HCT116 (cell line): Measurements from ENCODE around the gene ORAI1. TPM values are rescaled to one million over a fixed set of nuclear protein-coding genes. Genes with fewer than 3 reads are reported as not detected.
"Not testable (repeated sequence)": the region's sequence is repeated elsewhere in the genome, so short reads cannot be mapped to it uniquely, and the experiment has no call there.

ENCODE experiments used
- ATAC-seq: fragments of 200-7000 bp; cut with Tn5 transposase; 2 replicates; pipeline ENCODE4 v1.9.1; 2020; ENCODE audit warnings: mild to moderate bottlenecking, moderate library complexity
- BruUV-seq: library from RNA; stranded (reverse); fragments of 400-500 nt; replicated peaks from 2 replicates; lab custom pipeline; 2021; lab: Mats Ljungman, UMichigan
- CTCF ChIA-PET: fragments of 300-600 bp; sonication (Branson Sonifier 250); formaldehyde crosslinking; loops from one replicate; lab custom pipeline; 2021; ENCODE audit warnings: antibody characterized with exemption; lab: Charles Lee
- POLR2A ChIA-PET: fragments of 300-600, 350-600 bp; sonication (Branson Sonifier 250); formaldehyde crosslinking; loops from one replicate; lab custom pipeline; 2021; ENCODE audit warnings: antibody characterized with exemption; lab: Charles Lee
- RAD21 ChIA-PET, 2 experiments: fragments of 300-600 bp; sonication (Branson Sonifier 250); formaldehyde crosslinking; loops; one replicate each; lab custom pipeline; 2023; ENCODE audit warnings: low total read pairs in 2 of 2; ENCODE audit not compliant: uncharacterized antibody in 2 of 2, unreplicated experiment in 2 of 2, low non-redundant PET in 1 of 2; lab: Charles Lee
- DNase-seq: peaks from one replicate; pipeline ENCODE4 v3.0.0-alpha.2; 2010; ENCODE audit warnings: low read depth, low spot score
- H2AFZ ChIP-seq: fragments of 200-600 bp; shearing (Covaris generic), sonication (generic); 2 replicates; pipeline ENCODE4 v1.6.1; 2017; ENCODE audit warnings: low read depth, mixed run types, mixed read lengths, antibody characterized with exemption, low read length; ENCODE audit not compliant: poor library complexity, severe bottlenecking
- H3K27ac ChIP-seq: 2 replicates; pipeline ENCODE4 v1.5.1; 2012; ENCODE audit warnings: low read depth, low read length
- H3K27me3 ChIP-seq: fragments of 200-600 bp; sonication (generic); 2 replicates; pipeline ENCODE4 v1.6.1; 2016; ENCODE audit warnings: mixed run types, low read length, mixed read lengths; ENCODE audit not compliant: insufficient read depth
- H3K36me3 ChIP-seq, 2 experiments: fragments of 200-500 bp in 1 of 2; fragments of 200-600 bp in 1 of 2; sonication (Bioruptor generic) in 1 of 2; sonication (generic) in 1 of 2; 2 replicates each; pipeline versions ENCODE4 v1.5.1 to v1.6.1; 2014 to 2016; ENCODE audit warnings: low read length in 2 of 2, inconsistent platforms in 1 of 2, mixed read lengths in 1 of 2, mixed run types in 1 of 2; ENCODE audit not compliant: insufficient read depth in 2 of 2, control insufficient read depth in 1 of 2
- H3K4me1 ChIP-seq, 2 experiments: fragments of 200-600 bp in 1 of 2; sonication (generic) in 1 of 2; 2 replicates each; pipeline versions ENCODE4 v1.5.1 to v1.6.1; 2012 to 2017; ENCODE audit warnings: low read length in 2 of 2, inconsistent platforms in 1 of 2, mild to moderate bottlenecking in 1 of 2, mixed read lengths in 1 of 2, mixed run types in 1 of 2, moderate library complexity in 1 of 2; ENCODE audit not compliant: insufficient read depth in 2 of 2, control insufficient read depth in 1 of 2
- H3K4me2 ChIP-seq: fragments of 200-600 bp; sonication (generic); 2 replicates; pipeline ENCODE4 v1.6.1; 2017; ENCODE audit warnings: mixed run types, low read length, mixed read lengths
- H3K4me3 ChIP-seq, 2 experiments: fragments of 200-600 bp in 1 of 2; sonication (generic) in 1 of 2; replicated peaks in 1 of 2; 2 replicates each; pipeline ENCODE4 v1.5.1; 2011 to 2016; ENCODE audit warnings: low read length in 2 of 2, control low read depth in 1 of 2, low read depth in 1 of 2, mild to moderate bottlenecking in 1 of 2, mixed read lengths in 1 of 2, mixed run types in 1 of 2
- H3K79me2 ChIP-seq: fragments of 200-600 bp; sonication (generic); 2 replicates; pipeline ENCODE4 v1.6.1; 2017; ENCODE audit warnings: mild to moderate bottlenecking, mixed run types, low read length, moderate library complexity, mixed read lengths; ENCODE audit not compliant: insufficient read depth
- H3K9ac ChIP-seq: fragments of 200-600 bp; sonication (generic); 2 replicates; pipeline ENCODE4 v1.6.1; 2016; ENCODE audit warnings: low read length, mixed read lengths
- H3K9me2 ChIP-seq: fragments of 200-600 bp; sonication (generic), shearing (Covaris generic); 2 replicates; pipeline ENCODE4 v1.6.1; 2017; ENCODE audit warnings: mixed run types, mild to moderate bottlenecking, moderate library complexity; ENCODE audit not compliant: insufficient read depth
- H3K9me3 ChIP-seq, 2 experiments: fragments of 200-500 bp in 1 of 2; fragments of 200-600 bp in 1 of 2; sonication (Bioruptor generic) in 1 of 2; sonication (generic) in 1 of 2; 2 replicates each; pipeline ENCODE4 v1.6.1; 2014 to 2017; ENCODE audit warnings: low read length in 2 of 2, mixed read lengths in 2 of 2, inconsistent platforms in 1 of 2, low read depth in 1 of 2, mild to moderate bottlenecking in 1 of 2, mixed run types in 1 of 2, moderate library complexity in 1 of 2; ENCODE audit not compliant: control insufficient read depth in 1 of 2, insufficient read depth in 1 of 2
- H4K20me1 ChIP-seq: fragments of 200-600 bp; sonication (generic), shearing (Covaris generic); 2 replicates; pipeline ENCODE4 v1.6.1; 2017; ENCODE audit warnings: mixed run types, mild to moderate bottlenecking, moderate library complexity; ENCODE audit not compliant: insufficient read depth
- CBX3 ChIP-seq: IDR thresholded peaks from 2 replicates; pipeline ENCODE4 v1.6.1; 2012; ENCODE audit warnings: low read depth
- CEBPB ChIP-seq: IDR thresholded peaks from 2 replicates; pipeline ENCODE4 v1.6.1; 2012; ENCODE audit warnings: low read depth
- EGR1 ChIP-seq: IDR thresholded peaks from 2 replicates; pipeline ENCODE4 v1.6.1; 2012; ENCODE audit warnings: low read depth
- ELF1 ChIP-seq: IDR thresholded peaks from 2 replicates; pipeline ENCODE4 v1.6.1; 2012; ENCODE audit warnings: low read depth, borderline replicate concordance
- EZH2 ChIP-seq: fragments of 200-600 bp; sonication (generic); IDR thresholded peaks from 2 replicates; pipeline ENCODE4 v1.6.1; 2017; ENCODE audit warnings: antibody characterized with exemption, mixed run types
- FOSL1 ChIP-seq: IDR thresholded peaks from 2 replicates; pipeline ENCODE4 v1.6.1; 2012; ENCODE audit warnings: low read depth
- JUND ChIP-seq: IDR thresholded peaks from 2 replicates; pipeline ENCODE4 v1.6.1; 2012
- YY1 ChIP-seq: IDR thresholded peaks from 2 replicates; pipeline ENCODE4 v1.6.1; 2011; ENCODE audit warnings: low read length, low read depth, moderate library complexity, mild to moderate bottlenecking; ENCODE audit not compliant: insufficient replicate concordance; ENCODE audit errors: extremely low read depth
- ZFX ChIP-seq: fragments of 450-650 bp; IDR thresholded peaks from 2 replicates; pipeline ENCODE4 v1.6.1; 2017
- ZNF274 ChIP-seq: fragments of 200-500 bp; sonication (Bioruptor generic); IDR thresholded peaks from 2 replicates; pipeline ENCODE4 v1.6.1; 2014; ENCODE audit warnings: mild to moderate bottlenecking, low read depth, low read length, inconsistent platforms
- intact Hi-C: fragments of 100-400 bp; cut with micrococcal nuclease; formaldehyde crosslinking; loops from 2 replicates; pipeline ENCODE4 v1.10.0; 2022
- total RNA-seq: library from RNA; stranded (reverse); gene quantifications from one replicate; pipeline ENCODE4 v1.2.1, GENCODE V29; 2021; ENCODE audit not compliant: unreplicated experiment
- TF ChIP-seq, protein P1 (sequence below): IDR thresholded peaks from 2 replicates; pipeline ENCODE4 v1.6.1; 2012; ENCODE audit warnings: low read depth
- TF ChIP-seq, protein P2 (sequence below): IDR thresholded peaks from 2 replicates; pipeline ENCODE4 v1.6.1; 2012
- TF ChIP-seq, protein P3 (sequence below): IDR thresholded peaks from 2 replicates; pipeline ENCODE4 v1.6.1; 2012
- TF ChIP-seq, protein P4 (sequence below): IDR thresholded peaks from 2 replicates; pipeline ENCODE4 v1.6.1; 2011; ENCODE audit warnings: mild to moderate bottlenecking, low read length, moderate library complexity; ENCODE audit not compliant: insufficient replicate concordance; ENCODE audit errors: extremely low read depth

ORAI1 gene
- total RNA-seq, 1 experiment from 2014 or later, result 20.2 TPM

DNA sequence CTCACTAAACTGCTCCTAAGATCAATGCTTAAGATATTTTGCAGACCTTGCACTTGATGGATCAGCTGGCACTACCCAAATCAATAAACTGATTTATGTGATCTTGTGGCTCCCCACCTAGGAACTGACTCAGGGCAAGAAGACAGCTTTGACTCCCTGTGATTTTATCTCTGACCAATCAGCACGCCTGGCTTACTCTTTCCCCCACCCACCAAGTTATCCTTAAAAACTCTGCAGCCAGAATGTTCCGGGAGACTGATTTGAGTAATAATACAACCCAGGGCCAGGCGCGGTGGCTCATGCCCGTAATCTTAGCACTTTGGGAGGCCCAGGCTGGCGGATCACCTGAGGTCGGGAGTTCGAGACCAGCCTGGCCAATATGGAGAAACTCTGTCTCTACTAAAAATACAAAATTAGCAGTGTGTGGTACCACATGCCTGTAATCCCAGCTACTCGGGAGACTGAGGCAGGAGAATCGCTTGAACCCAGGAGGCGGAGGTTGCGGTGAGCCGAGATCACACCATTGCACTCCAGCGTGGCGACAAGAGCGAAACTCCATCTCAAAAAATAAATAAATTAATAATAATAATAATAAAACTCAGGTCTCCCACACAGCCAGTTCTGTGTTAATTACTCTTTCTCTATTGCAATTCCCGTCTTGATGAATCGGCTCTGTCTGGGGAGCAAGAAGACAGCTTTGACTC, 31.1 kb downstream of the ORAI1 start:
- Histone ChIP-seq H3K4me2 (no peak overlapping the region), H3K9me3 (no peaks in the 10 kb centered on the region), H3K9me2 (no peaks in the 10 kb centered on the region), H2AFZ (no peak overlapping the region), H3K27me3 (no peaks in the 10 kb centered on the region), H3K4me3 (no peak overlapping the region), H3K9ac (no peak overlapping the region), H3K27ac (no peak overlapping the region), H3K79me2 (no peaks in the 10 kb centered on the region), H3K36me3 (no peaks in the 10 kb centered on the region), H3K4me1 (peaks cover 0 to 12% of the 10 kb centered on the region in 2 experiments; a peak in 2 of 4 replicates), H4K20me1 (no peaks in the 10 kb centered on the region)
- ChIA-PET CTCF (no interaction called here), RAD21 (no interaction called here), POLR2A (no interaction called here)
- DNase-seq (no peak), ATAC-seq (no peak)
- no TSS peak for BruUV-seq
- TF ChIP-seq JUND (no peak), ZFX (no peak), CBX3 (no peak), CEBPB (no peak), ELF1 (no peak), YY1 (no peak), ZNF274 (no peak), EGR1 (no peak), FOSL1 (no peak), EZH2 (no peak)
- TF ChIP-seq, protein P1, sequence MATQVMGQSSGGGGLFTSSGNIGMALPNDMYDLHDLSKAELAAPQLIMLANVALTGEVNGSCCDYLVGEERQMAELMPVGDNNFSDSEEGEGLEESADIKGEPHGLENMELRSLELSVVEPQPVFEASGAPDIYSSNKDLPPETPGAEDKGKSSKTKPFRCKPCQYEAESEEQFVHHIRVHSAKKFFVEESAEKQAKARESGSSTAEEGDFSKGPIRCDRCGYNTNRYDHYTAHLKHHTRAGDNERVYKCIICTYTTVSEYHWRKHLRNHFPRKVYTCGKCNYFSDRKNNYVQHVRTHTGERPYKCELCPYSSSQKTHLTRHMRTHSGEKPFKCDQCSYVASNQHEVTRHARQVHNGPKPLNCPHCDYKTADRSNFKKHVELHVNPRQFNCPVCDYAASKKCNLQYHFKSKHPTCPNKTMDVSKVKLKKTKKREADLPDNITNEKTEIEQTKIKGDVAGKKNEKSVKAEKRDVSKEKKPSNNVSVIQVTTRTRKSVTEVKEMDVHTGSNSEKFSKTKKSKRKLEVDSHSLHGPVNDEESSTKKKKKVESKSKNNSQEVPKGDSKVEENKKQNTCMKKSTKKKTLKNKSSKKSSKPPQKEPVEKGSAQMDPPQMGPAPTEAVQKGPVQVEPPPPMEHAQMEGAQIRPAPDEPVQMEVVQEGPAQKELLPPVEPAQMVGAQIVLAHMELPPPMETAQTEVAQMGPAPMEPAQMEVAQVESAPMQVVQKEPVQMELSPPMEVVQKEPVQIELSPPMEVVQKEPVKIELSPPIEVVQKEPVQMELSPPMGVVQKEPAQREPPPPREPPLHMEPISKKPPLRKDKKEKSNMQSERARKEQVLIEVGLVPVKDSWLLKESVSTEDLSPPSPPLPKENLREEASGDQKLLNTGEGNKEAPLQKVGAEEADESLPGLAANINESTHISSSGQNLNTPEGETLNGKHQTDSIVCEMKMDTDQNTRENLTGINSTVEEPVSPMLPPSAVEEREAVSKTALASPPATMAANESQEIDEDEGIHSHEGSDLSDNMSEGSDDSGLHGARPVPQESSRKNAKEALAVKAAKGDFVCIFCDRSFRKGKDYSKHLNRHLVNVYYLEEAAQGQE, result no peak
- TF ChIP-seq, protein P2, sequence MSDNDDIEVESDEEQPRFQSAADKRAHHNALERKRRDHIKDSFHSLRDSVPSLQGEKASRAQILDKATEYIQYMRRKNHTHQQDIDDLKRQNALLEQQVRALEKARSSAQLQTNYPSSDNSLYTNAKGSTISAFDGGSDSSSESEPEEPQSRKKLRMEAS, result no peak
- TF ChIP-seq, protein P3, sequence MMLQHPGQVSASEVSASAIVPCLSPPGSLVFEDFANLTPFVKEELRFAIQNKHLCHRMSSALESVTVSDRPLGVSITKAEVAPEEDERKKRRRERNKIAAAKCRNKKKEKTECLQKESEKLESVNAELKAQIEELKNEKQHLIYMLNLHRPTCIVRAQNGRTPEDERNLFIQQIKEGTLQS, result no peak
- TF ChIP-seq, protein P4, sequence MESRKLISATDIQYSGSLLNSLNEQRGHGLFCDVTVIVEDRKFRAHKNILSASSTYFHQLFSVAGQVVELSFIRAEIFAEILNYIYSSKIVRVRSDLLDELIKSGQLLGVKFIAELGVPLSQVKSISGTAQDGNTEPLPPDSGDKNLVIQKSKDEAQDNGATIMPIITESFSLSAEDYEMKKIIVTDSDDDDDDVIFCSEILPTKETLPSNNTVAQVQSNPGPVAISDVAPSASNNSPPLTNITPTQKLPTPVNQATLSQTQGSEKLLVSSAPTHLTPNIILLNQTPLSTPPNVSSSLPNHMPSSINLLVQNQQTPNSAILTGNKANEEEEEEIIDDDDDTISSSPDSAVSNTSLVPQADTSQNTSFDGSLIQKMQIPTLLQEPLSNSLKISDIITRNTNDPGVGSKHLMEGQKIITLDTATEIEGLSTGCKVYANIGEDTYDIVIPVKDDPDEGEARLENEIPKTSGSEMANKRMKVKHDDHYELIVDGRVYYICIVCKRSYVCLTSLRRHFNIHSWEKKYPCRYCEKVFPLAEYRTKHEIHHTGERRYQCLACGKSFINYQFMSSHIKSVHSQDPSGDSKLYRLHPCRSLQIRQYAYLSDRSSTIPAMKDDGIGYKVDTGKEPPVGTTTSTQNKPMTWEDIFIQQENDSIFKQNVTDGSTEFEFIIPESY, result no peak
- intact Hi-C loops, result no loop called here

DNA sequence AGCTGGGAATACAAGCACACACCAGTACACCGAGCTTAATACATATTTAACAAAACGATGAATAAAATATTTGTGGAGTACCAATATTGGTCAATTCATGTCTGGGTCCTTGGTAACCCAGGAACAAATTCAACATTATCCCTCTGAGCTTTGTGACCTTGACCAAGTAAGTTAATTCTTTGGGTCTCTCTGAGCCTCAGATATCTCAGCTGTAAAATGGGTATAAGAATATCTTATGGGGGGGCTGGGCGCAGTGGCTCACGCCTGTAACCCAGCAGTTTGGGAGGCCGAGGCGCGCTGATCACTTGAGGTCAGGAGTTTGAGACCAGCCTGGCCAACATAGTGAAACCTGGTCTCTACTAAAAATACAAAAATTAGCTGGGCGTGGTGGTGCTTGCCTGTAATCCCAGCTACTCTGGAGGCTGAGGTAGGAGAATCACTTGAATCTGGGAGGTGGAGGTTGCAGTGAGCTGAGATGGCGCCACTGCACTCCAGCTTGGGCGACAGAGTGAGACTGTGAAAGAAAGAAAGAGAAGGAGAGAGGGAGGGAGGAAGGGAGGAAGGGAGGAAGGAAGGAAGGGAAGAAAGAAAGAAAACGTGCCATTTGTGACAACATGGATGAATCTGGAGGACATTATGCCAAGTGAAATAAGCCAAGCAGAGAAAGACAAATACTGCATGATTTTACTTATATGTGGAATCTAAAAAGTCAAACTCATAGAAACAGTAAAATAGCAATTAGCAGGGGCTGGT, 35.2 kb downstream of the ORAI1 start:
- RAD21 ChIA-PET, CTCF ChIA-PET, BruUV-seq: not testable (repeated sequence)

More for the DNA sequence above, 35.2 kb downstream of the ORAI1 start:
- H3K9ac ChIP-seq, H3K36me3 ChIP-seq, POLR2A ChIA-PET, H3K9me3 ChIP-seq, ATAC-seq, DNase-seq, H3K79me2 ChIP-seq, H3K9me2 ChIP-seq, H3K27ac ChIP-seq, H3K27me3 ChIP-seq, H3K4me2 ChIP-seq, H2AFZ ChIP-seq, H4K20me1 ChIP-seq, H3K4me3 ChIP-seq: not testable (repeated sequence)
- peaks cover 3 to 23% of the 10 kb centered on the region in 2 experiments; a peak in 3 of 4 replicates for H3K4me1 ChIP-seq
- intact Hi-C loops, result loop anchor here (5.0 kb wide), 1 partner anchor 34 kb away; the partner anchor contains the start of gene ORAI1
